GM21737 (cell line): Measurements from ENCODE around the gene ADGRF5.
"Not testable (repeated sequence)": the region's sequence is repeated elsewhere in the genome, so short reads cannot be mapped to it uniquely, and the experiment has no call there.

ENCODE experiments used
- ATAC-seq: cut with Tn5 transposase; IDR thresholded peaks from one replicate; pipeline ENCODE4 v1.9.1; 2021; ENCODE audit warnings: mild to moderate bottlenecking, moderate library complexity; ENCODE audit not compliant: unreplicated experiment

Gene ADGRF5

GRCh38 chr6:46896871-46897270, 24.9 kb downstream of the ADGRF5 start:
- ATAC-seq = no peak

- ATAC-seq = no peak
Measured at GRCh38 chr6:46895930-46896329, 25.8 kb downstream of the ADGRF5 start.

GRCh38 chr6:46894433-46894832, 27.3 kb downstream of the ADGRF5 start:
- no peak for ATAC-seq

- no peak for ATAC-seq
Measured at GRCh38 chr6:46893648-46894047, 28.1 kb downstream of the ADGRF5 start.

GRCh38 chr6:46891252-46891795, 30.4 kb downstream of the ADGRF5 start:
- ATAC-seq = no peak

GRCh38 chr6:46888578-46888977, 33.2 kb downstream of the ADGRF5 start:
- no peak for ATAC-seq

- ATAC-seq = no peak
Measured at GRCh38 chr6:46888031-46888430, 33.7 kb downstream of the ADGRF5 start.

- no peak for ATAC-seq
Measured at GRCh38 chr6:46882645-46883044, 39.1 kb downstream of the ADGRF5 start.

GRCh38 chr6:46879003-46879402, 42.7 kb downstream of the ADGRF5 start:
- ATAC-seq = no peak

GRCh38 chr6:46876126-46876525, 45.6 kb downstream of the ADGRF5 start:
- no peak for ATAC-seq

GRCh38 chr6:46867411-46867810, 54.3 kb downstream of the ADGRF5 start:
- no peak for ATAC-seq

- ATAC-seq = no peak
Measured at GRCh38 chr6:46865221-46865620, 56.5 kb downstream of the ADGRF5 start.

- no peak for ATAC-seq
Measured at GRCh38 chr6:46863791-46864190, 57.9 kb downstream of the ADGRF5 start.

GRCh38 chr6:46862381-46862780, 59.4 kb downstream of the ADGRF5 start:
- no peak for ATAC-seq

- ATAC-seq = not testable (repeated sequence)
Measured at GRCh38 chr6:46855966-46856365, 65.8 kb downstream of the ADGRF5 start.

- ATAC-seq = not testable (repeated sequence)
Measured at GRCh38 chr6:46851576-46851975, 70.2 kb downstream of the ADGRF5 start.

- ATAC-seq = no peak
Measured at GRCh38 chr6:46850792-46851191, 70.9 kb downstream of the ADGRF5 start.

GRCh38 chr6:46849361-46849690, 72.4 kb downstream of the ADGRF5 start:
- ATAC-seq = no peak

GRCh38 chr6:46848684-46849360, 72.9 kb downstream of the ADGRF5 start:
- ATAC-seq = peak; percentile 80

- ATAC-seq = no peak
Measured at GRCh38 chr6:46845126-46845525, 76.6 kb downstream of the ADGRF5 start.

GRCh38 chr6:46842252-46842846, 79.4 kb downstream of the ADGRF5 start:
- ATAC-seq = not testable (repeated sequence)

GRCh38 chr6:46838033-46838432, 83.7 kb downstream of the ADGRF5 start:
- ATAC-seq = no peak

GRCh38 chr6:46834991-46835390, 86.7 kb downstream of the ADGRF5 start:
- ATAC-seq = not testable (repeated sequence)
